Upper lobe of left lung (tissue), 4 donors: ENCODE results near the gene YKT6.
"Not testable (repeated sequence)": the region's sequence is repeated elsewhere in the genome, so short reads cannot be mapped to it uniquely, and the experiment has no call there.

Experiments used
- CTCF ChIP-seq, 6 experiments: fragments of 450-650 bp in 4 of 6; fragments of 200-600 bp in 2 of 6; sonication (generic) in 2 of 6; IDR thresholded peaks; one replicate each; pipeline ENCODE4 v1.5.1; 2016 to 2019; ENCODE audit warnings: antibody characterized with exemption in 6 of 6
- EP300 ChIP-seq, 4 donors: sonication (generic); formaldehyde crosslinking; IDR thresholded peaks; one replicate each; pipeline ENCODE4 v1.5.1; 2017; ENCODE audit warnings: antibody characterized with exemption in 4 of 4, control low read depth in 2 of 4
- POLR2A ChIP-seq, 4 donors: fragments of 450-650 bp; IDR thresholded peaks; one replicate each; pipeline ENCODE4 v1.5.1; 2016 to 2017; ENCODE audit warnings: antibody characterized with exemption in 4 of 4, mild to moderate bottlenecking in 2 of 4
- POLR2AphosphoS5 ChIP-seq, 2 donors: sonication (generic); formaldehyde crosslinking; IDR thresholded peaks; one replicate each; pipeline ENCODE4 v1.5.1; 2017; ENCODE audit warnings: antibody characterized with exemption in 2 of 2

- TF ChIP-seq CTCF, POLR2A, POLR2AphosphoS5, EP300 (IDR thresholded peaks at IDR 0.05): not testable (repeated sequence)
Observed at GRCh38 chr7:44200163-44200562, 615 bp upstream of the YKT6 start.
